T1000 (cell line): ENCODE results near the gene RXRA.

Experiments used
- DNase-seq: peaks from one replicate; lab custom pipeline; 2025; ENCODE audit warnings: mixed read lengths; lab: John Stamatoyannopoulos, UW

The RXRA gene

GRCh38 chr9:134452728-134453127 is 126.5 kb downstream of the RXRA start:
- DNase-seq = no peak

DNA sequence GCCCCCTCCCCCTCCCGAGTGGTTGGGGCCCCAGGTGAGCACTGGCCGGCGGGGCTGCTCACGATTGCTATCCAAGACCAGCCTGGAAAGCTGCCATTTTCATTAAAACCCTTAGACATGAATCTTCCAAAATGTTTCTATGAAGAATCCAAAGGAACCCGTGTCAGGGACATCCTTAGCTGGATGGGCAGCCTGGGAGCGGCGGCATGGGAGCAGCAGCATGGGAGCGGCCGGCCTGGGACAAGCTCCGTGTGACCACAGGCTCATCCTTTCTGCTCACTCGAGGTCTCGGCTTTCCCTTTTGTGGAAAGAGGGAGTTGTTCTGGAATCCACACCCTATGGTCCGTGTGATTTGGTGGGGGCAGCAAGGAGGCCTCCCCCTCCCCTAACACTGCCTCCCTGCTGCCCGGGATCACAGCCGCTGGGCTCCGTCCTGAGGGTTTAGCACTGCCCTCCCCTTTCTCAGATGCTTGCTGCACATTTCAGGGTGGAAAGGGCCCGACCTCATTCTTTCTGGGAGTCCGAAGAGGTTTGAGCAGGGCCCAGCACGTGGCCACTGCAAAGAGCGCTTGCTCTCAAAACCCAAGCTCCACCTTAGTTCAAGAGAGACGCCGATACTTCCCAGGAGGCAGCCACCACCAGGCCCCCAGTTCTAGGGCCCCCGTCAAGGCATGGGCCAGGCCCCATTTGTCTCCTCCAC is 127.7 kb downstream of the RXRA start:
- no peak for DNase-seq

- DNase-seq = no peak
Measured at GRCh38 chr9:134454476-134454857, 128.2 kb downstream of the RXRA start.

DNA sequence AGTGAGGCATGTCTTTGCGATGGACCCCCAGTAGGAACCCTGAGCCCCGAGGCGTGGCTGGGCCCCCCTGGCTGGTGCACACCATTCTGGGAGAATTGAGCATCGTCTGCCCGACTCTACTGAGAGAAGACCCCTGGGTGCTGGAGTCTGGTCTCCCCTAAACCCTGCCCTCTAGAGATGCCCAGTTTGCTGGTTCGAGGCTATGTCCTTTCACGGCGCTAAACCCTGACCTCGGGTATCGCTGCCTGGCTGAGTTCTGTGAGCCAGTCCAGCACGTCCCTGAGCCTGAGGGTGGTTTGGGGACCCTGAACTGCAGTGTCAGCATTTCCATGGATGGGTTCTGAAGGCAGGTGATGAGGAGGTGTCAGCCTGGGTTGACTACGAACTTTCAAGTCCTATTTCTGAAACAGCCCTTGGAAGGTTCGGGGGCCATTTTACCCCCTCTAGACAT is 128.8 kb downstream of the RXRA start:
- no peak for DNase-seq

- DNase-seq = no peak
Measured at GRCh38 chr9:134455537-134455933, 129.3 kb downstream of the RXRA start.

- DNase-seq = peak; percentile 79
Measured at GRCh38 chr9:134455934-134456755, 129.9 kb downstream of the RXRA start.

GRCh38 chr9:134456756-134457305 is 130.6 kb downstream of the RXRA start:
- peak; percentile 47 for DNase-seq

- DNase-seq = no peak
Measured at GRCh38 chr9:134457321-134458206, 131.3 kb downstream of the RXRA start.

DNA sequence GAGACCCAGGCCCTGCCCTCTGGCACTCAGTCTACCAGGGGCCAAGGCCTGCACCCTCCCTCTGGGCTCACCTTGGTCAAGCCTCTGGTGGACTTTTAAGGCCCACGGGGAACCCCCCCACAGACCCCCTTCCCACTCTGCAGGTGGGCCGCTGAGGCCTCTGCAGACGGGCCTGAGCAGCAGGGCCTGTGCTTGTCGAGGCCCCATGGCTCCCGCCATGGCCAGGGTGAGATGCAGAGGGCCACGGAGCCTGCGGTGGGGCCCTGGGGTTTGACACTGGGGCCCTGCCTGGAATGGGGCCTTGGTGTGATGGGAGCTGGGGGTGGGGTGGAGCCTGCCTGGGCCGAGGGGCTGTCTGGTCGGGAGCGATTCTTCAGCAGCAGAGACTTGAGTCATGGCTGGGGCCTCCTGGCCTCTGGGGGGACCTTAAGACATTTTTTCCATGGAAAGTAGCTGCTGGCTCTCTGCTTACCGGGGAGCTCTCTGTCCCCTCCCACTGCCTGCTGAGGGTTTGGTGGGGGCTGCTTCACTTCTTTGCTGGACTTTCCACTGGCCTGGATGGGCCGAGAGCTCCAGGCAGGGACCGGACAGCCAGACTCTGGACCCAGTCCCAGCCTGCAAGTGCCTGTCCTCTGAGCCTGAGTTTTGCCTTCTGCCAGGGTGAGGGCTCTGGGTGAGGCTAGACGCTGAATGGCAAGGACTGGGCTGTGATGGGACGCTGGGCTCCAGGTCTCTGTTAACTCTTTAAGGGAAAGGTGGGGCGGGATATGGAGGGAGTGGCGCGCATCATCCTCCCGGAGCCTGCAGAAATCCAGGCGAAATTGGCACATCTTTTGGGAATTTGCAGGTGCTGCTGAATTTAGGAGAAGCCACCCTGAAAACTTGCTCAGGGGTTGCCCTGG is 132.2 kb downstream of the RXRA start:
- DNase-seq = no peak

DNA sequence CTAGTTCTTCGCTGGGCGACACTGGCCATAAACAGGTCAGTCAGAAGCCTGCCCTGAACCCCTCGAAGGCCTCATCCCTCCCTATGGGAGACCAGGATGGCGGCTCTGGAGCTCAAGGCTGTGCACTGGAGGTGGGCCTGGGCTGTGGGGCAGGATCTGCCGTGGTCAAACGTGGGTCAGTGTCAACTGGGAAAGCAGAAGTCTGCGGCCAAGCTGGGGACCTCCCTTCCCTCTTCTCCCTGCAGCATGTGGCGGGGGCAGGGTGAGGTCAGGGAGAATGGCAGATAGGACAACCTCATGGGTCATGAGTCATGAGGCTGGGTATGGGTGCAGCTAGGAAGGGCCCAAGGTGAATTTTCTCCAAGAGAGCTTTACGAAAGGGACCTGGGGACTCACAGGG is 132.9 kb downstream of the RXRA start:
- no peak for DNase-seq

- DNase-seq = no peak
Measured at GRCh38 chr9:134459573-134459972, 133.3 kb downstream of the RXRA start.

DNA sequence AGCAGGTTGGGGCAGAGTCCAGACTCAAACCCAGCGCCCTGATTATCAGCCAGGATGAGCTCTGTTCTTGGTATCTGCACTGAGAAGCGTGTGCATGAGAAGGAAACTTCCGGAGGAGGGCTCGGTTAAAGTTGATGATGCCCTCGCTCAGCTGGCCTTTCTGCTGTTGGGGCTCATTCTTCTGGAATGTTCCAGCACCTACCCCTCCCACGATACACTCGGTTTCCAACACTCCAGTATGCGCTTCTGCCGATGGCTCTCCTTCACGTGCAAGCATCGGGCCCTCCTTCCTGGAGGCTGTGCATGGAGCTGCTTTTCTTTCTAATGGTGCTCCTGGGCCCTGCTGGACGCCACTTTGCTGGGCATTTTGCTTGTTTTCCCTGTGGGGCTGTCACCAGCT is 134.0 kb downstream of the RXRA start:
- DNase-seq = no peak

DNA sequence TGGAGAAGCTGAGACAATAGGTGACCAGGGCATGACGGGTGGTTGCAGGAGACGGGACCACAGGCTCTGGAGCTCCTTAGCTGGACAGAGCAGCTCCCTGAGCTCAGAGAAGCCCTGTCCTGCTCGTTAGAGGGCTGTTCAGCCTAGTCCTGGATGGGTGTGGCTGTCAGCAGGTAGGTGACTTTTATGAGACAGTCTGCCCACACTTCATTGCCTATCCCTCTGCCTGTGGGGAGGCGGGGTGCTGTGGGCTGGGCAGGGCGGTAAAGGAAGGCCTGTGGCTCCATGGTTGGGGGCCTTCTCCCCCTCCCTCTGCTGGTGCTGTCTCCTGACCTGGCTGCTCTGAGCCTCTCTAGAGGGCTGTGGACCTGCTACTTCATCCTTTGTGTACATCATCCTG is 134.6 kb downstream of the RXRA start:
- DNase-seq = no peak

DNA sequence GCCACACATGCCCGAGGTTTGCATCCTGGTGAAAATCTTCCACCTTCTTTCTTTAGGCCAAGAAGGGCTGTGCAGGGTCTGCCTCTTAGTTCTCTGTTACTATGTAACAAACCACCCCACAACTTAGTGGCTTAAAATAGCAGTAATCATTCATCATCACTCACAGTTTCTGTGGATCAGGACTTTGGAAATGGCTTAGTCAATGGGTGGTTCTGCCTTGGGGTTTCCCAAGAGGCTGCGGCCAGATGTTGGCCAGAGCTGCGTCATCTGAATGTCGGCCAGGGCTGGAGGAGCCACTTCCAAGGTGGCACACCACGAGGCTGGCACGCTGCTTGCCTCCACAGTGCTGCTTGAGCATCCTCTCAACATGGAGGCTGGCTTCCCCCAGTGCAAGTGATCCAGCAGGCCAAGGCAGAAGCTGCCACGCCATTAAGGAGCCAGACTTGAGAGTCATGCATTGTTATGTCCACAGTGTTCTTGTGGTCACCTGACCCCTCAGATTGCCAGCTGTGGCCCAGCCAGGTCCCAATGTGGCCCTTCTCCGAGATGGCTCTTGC is 135.2 kb downstream of the RXRA start:
- DNase-seq = no peak

DNA sequence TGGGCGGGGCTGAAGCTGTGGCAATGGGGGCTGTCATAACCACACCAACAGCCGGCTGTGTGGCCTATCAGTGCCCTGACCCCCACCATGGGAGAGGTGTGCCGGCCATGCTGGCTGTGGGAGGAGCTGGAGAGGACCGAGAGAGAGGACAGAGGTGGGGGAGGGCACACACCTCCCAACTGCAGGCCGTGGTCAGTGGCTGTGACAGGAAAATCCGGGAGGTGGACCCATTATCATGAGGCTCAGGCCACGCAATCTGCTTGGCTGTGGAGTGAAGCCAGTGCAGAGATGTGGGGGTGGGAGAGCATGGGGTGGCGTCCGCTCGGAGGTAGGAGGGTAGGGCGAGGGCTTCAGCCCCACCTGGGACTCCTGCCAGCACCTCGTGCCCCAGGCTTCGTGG is 136.1 kb downstream of the RXRA start:
- DNase-seq = no peak

- DNase-seq = peak; percentile 14
Measured at GRCh38 chr9:134463280-134463679, 137.0 kb downstream of the RXRA start.

- no peak for DNase-seq
Measured at GRCh38 chr9:134466869-134467616, 140.8 kb downstream of the RXRA start.

- no peak for DNase-seq
Measured at GRCh38 chr9:134468358-134468757, 142.1 kb downstream of the RXRA start.

GRCh38 chr9:134469041-134469875 is 143.0 kb downstream of the RXRA start:
- DNase-seq = no peak
